NB4 (cell line): ENCODE measurements around the gene UTP25.

Source experiments
- POLR2A ChIP-seq: IDR thresholded peaks from 2 replicates; pipeline ENCODE4 v1.6.1; 2011; ENCODE audit warnings: mild to moderate bottlenecking; ENCODE audit not compliant: insufficient read length; ENCODE audit errors: extremely low read depth
- TF ChIP-seq, protein P1 (sequence below): IDR thresholded peaks from one replicate; pipeline ENCODE4 v1.5.1; 2012; ENCODE audit warnings: low read depth, low read length

DNA sequence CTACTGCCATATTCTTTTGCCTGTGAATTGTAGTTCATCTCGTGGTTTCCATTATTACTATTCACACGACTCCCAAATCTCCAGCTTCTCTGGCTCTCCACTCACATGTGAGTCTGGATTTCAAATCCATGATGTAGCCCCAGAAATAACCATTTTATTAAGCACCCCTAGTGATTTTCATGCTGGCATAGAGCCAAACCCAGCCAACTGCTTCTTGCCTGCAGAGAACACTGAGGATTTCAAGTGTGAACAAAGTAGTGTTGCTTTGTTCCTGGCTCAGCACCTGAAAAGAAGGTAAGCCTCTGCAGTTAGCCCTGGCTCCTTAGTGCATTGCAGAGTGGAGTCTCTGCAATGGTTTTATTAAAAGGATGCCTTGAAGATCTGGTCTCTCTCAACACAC lies 25.9 kb downstream of the UTP25 start:
- TF ChIP-seq, protein P1, sequence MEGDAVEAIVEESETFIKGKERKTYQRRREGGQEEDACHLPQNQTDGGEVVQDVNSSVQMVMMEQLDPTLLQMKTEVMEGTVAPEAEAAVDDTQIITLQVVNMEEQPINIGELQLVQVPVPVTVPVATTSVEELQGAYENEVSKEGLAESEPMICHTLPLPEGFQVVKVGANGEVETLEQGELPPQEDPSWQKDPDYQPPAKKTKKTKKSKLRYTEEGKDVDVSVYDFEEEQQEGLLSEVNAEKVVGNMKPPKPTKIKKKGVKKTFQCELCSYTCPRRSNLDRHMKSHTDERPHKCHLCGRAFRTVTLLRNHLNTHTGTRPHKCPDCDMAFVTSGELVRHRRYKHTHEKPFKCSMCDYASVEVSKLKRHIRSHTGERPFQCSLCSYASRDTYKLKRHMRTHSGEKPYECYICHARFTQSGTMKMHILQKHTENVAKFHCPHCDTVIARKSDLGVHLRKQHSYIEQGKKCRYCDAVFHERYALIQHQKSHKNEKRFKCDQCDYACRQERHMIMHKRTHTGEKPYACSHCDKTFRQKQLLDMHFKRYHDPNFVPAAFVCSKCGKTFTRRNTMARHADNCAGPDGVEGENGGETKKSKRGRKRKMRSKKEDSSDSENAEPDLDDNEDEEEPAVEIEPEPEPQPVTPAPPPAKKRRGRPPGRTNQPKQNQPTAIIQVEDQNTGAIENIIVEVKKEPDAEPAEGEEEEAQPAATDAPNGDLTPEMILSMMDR = no peak
- no peak for TF ChIP-seq POLR2A
